ENCODE data around the gene OPN4. TPM values are rescaled to one million over a fixed set of nuclear protein-coding genes. Genes with fewer than 3 reads are reported as not detected.

Gene OPN4
- total RNA-seq, 3 donors from 2014 or later (not counting 1 experiment from before 2014, with no cell fraction given), result not detected

- TF ChIP-seq CTCF (IDR thresholded peaks at IDR 0.05), result no peak
- no peak overlapping the region for H3K27ac Mint-ChIP-seq
- H3K4me1 Mint-ChIP-seq, result no peaks in the 10 kb centered on the region
- H3K9me3 Mint-ChIP-seq, result no peaks in the 10 kb centered on the region
- Histone ChIP-seq H3K4me1 (ENCODE audit: control insufficient read depth, insufficient read depth, low read length) (no peaks in the 10 kb centered on the region), H3K27ac (ENCODE audit: low read length) (no peak overlapping the region), H3K4me3 (ENCODE audit: low read length) (no peak overlapping the region), H3K9me3 (ENCODE audit: control insufficient read depth, insufficient read depth, low read length) (no peaks in the 10 kb centered on the region), H3K27me3 (ENCODE audit: control insufficient read depth, insufficient read depth, low read length) (no peaks in the 10 kb centered on the region), H3K36me3 (ENCODE audit: control insufficient read depth, insufficient read depth, low read length) (no peaks in the 10 kb centered on the region)
- no peaks in the 10 kb centered on the region for H3K36me3 Mint-ChIP-seq
- no peak overlapping the region for H3K4me3 Mint-ChIP-seq
- intact Hi-C loops (cut with micrococcal nuclease), result no loop called here
- ATAC-seq, result no peak
- no peaks in the 10 kb centered on the region for H3K27me3 Mint-ChIP-seq (ENCODE audit: low read depth in 2 of 2)
- WGBS (ENCODE audit: insufficient coverage), result 86% methylated on average over 17 of the region's 17 CpGs
- no peak for DNase-seq
These were observed 5.5 kb downstream of the OPN4 start for GRCh38 chr10:86659721-86660453.

- ATAC-seq (no peak), DNase-seq (no peak)
- H3K36me3 ChIP-seq (ENCODE audit: control insufficient read depth, insufficient read depth, low read length), result no peaks in the 10 kb centered on the region
- no peak for TF ChIP-seq CTCF (IDR thresholded peaks at IDR 0.05)
- H3K27me3 ChIP-seq (ENCODE audit: control insufficient read depth, insufficient read depth, low read length), result no peaks in the 10 kb centered on the region
- no peaks in the 10 kb centered on the region for H3K4me1 Mint-ChIP-seq
- H3K36me3 Mint-ChIP-seq, result no peaks in the 10 kb centered on the region
- H3K4me1 ChIP-seq (ENCODE audit: control insufficient read depth, insufficient read depth, low read length), result no peaks in the 10 kb centered on the region
- no peaks in the 10 kb centered on the region for H3K9me3 Mint-ChIP-seq
- no peak overlapping the region for H3K27ac Mint-ChIP-seq
- H3K27me3 Mint-ChIP-seq (ENCODE audit: low read depth in 2 of 2), result no peaks in the 10 kb centered on the region
- H3K9me3 ChIP-seq (ENCODE audit: control insufficient read depth, insufficient read depth, low read length), result no peaks in the 10 kb centered on the region
- H3K27ac ChIP-seq (ENCODE audit: low read length), result no peak overlapping the region
- no peak overlapping the region for H3K4me3 Mint-ChIP-seq
- WGBS (ENCODE audit: insufficient coverage), result 88% methylated on average over 17 of the region's 17 CpGs
- H3K4me3 ChIP-seq (ENCODE audit: low read length), result no peak overlapping the region
- intact Hi-C loops (cut with micrococcal nuclease), result no loop called here
These were observed 7.0 kb downstream of the OPN4 start for GRCh38 chr10:86661161-86662025.

GRCh38 chr10:86662186-86663045, 8.1 kb downstream of the OPN4 start:
- intact Hi-C loops (cut with micrococcal nuclease), result no loop called here
- WGBS (ENCODE audit: insufficient coverage), result 88% methylated on average over 19 of the region's 19 CpGs

More at GRCh38 chr10:86662186-86663045, 8.1 kb downstream of the OPN4 start:
- Mint-ChIP-seq H3K4me3 (no peak overlapping the region), H3K9me3 (no peaks in the 10 kb centered on the region), H3K36me3 (no peaks in the 10 kb centered on the region), H3K27ac (no peak overlapping the region), H3K27me3 (ENCODE audit: low read depth in 2 of 2) (no peaks in the 10 kb centered on the region), H3K4me1 (no peaks in the 10 kb centered on the region)
- no peak overlapping the region for H3K27ac ChIP-seq (ENCODE audit: low read length)
- no peaks in the 10 kb centered on the region for H3K9me3 ChIP-seq (ENCODE audit: control insufficient read depth, insufficient read depth, low read length)
- DNase-seq (no peak), ATAC-seq (no peak)
- no peak for TF ChIP-seq CTCF (IDR thresholded peaks at IDR 0.05)
- no peak overlapping the region for H3K4me3 ChIP-seq (ENCODE audit: low read length)
- H3K4me1 ChIP-seq (ENCODE audit: control insufficient read depth, insufficient read depth, low read length), result no peaks in the 10 kb centered on the region
- no peaks in the 10 kb centered on the region for H3K36me3 ChIP-seq (ENCODE audit: control insufficient read depth, insufficient read depth, low read length)
- H3K27me3 ChIP-seq (ENCODE audit: control insufficient read depth, insufficient read depth, low read length), result no peaks in the 10 kb centered on the region
